ENCODE data around the gene WRNIP1. TPM values are rescaled to one million over a fixed set of nuclear protein-coding genes. Genes with fewer than 3 reads are reported as not detected.

Gene WRNIP1
- total RNA-seq, 2 donors from 2014 or later, result 49.9 to 53.7 TPM

GRCh38 chr6:2731281-2731909 lies 33.8 kb upstream of the WRNIP1 start:
- H3K27me3 ChIP-seq, result no peaks in the 10 kb centered on the region
- no peaks in the 10 kb centered on the region for H3K36me3 ChIP-seq
- TF ChIP-seq CTCF (IDR thresholded peaks at IDR 0.05), result no peak
- H3K4me1 ChIP-seq, result no peaks in the 10 kb centered on the region
- DNase-seq, result no peak
- H3K9ac ChIP-seq (ENCODE audit: low read depth in 2 of 2, low read length in 2 of 2), result no peak overlapping the region
- no peaks in the 10 kb centered on the region for H3K9me3 ChIP-seq
- H3K4me3 ChIP-seq, result no peak overlapping the region
- intact Hi-C loops (cut with DNase I), result no loop called here
- H3K27ac ChIP-seq, result no peak overlapping the region

GRCh38 chr6:2732503-2733089 lies 32.6 kb upstream of the WRNIP1 start:
- Histone ChIP-seq H3K9me3 (no peaks in the 10 kb centered on the region), H3K4me3 (no peak overlapping the region), H3K27me3 (no peaks in the 10 kb centered on the region), H3K36me3 (no peaks in the 10 kb centered on the region), H3K9ac (ENCODE audit: low read depth in 2 of 2, low read length in 2 of 2) (no peak overlapping the region), H3K27ac (no peak overlapping the region), H3K4me1 (no peaks in the 10 kb centered on the region)
- intact Hi-C loops (cut with DNase I), result no loop called here
- DNase-seq, result no peak
- no peak for TF ChIP-seq CTCF (IDR thresholded peaks at IDR 0.05)

- H3K4me1 ChIP-seq, result no peaks in the 10 kb centered on the region
- no peaks in the 10 kb centered on the region for H3K27me3 ChIP-seq
- intact Hi-C loops (cut with DNase I), result no loop called here
- no peaks in the 10 kb centered on the region for H3K36me3 ChIP-seq
- H3K4me3 ChIP-seq, result no peak overlapping the region
- DNase-seq, result peak; percentile 31
- H3K9ac ChIP-seq (ENCODE audit: low read depth in 2 of 2, low read length in 2 of 2), result no peak overlapping the region
- H3K9me3 ChIP-seq, result no peaks in the 10 kb centered on the region
- TF ChIP-seq CTCF (IDR thresholded peaks at IDR 0.05), result no peak
- H3K27ac ChIP-seq, result no peak overlapping the region
These were observed 31.9 kb upstream of the WRNIP1 start for GRCh38 chr6:2733324-2733723.

- Histone ChIP-seq H3K27ac (no peak overlapping the region), H3K9me3 (no peaks in the 10 kb centered on the region), H3K9ac (ENCODE audit: low read depth in 2 of 2, low read length in 2 of 2) (no peak overlapping the region), H3K4me1 (no peaks in the 10 kb centered on the region), H3K27me3 (no peaks in the 10 kb centered on the region), H3K4me3 (no peak overlapping the region), H3K36me3 (no peaks in the 10 kb centered on the region)
- no peak for DNase-seq
- no peak for TF ChIP-seq CTCF (IDR thresholded peaks at IDR 0.05)
- intact Hi-C loops (cut with DNase I), result no loop called here
These were observed 31.3 kb upstream of the WRNIP1 start for GRCh38 chr6:2733736-2734480.

- TF ChIP-seq CTCF (IDR thresholded peaks at IDR 0.05), result no peak
- Histone ChIP-seq H3K27me3 (no peaks in the 10 kb centered on the region), H3K36me3 (no peaks in the 10 kb centered on the region), H3K9ac (ENCODE audit: low read depth in 2 of 2, low read length in 2 of 2) (no peak overlapping the region), H3K9me3 (no peaks in the 10 kb centered on the region), H3K27ac (no peak overlapping the region), H3K4me3 (no peak overlapping the region), H3K4me1 (no peaks in the 10 kb centered on the region)
- intact Hi-C loops (cut with DNase I), result no loop called here
- DNase-seq, result no peak
These were observed 30.6 kb upstream of the WRNIP1 start for GRCh38 chr6:2734488-2735166.
